Memory B cell (primary cell): Measurements from ENCODE around the gene VWCE.
"Not testable (repeated sequence)": the region's sequence is repeated elsewhere in the genome, so short reads cannot be mapped to it uniquely, and the experiment has no call there.

Experiments used
- ATAC-seq: fragments of 150-1000 bp; cut with Tn5 transposase; 2 replicates; pipeline ENCODE4 v1.10.0; 2021; ENCODE audit warnings: low read depth, mild to moderate bottlenecking, moderate library complexity
- DNase-seq, 2 donors: peaks; one replicate each; pipeline ENCODE4 v3.0.0; 2022; ENCODE audit warnings: low spot score in 2 of 2
- H3K27ac Mint-ChIP-seq: one replicate; pipeline ENCODE4 v1.8.0; 2022; ENCODE audit warnings: mild to moderate bottlenecking, moderate library complexity, mixed read lengths
- H3K27me3 Mint-ChIP-seq: one replicate; pipeline ENCODE4 v1.8.0; 2022; ENCODE audit warnings: mixed read lengths
- H3K36me3 Mint-ChIP-seq: one replicate; pipeline ENCODE4 v1.8.0; 2022; ENCODE audit warnings: mild to moderate bottlenecking, mixed read lengths
- H3K4me1 Mint-ChIP-seq: one replicate; pipeline ENCODE4 v1.8.0; 2022; ENCODE audit warnings: mixed read lengths
- H3K4me3 Mint-ChIP-seq: one replicate; pipeline ENCODE4 v1.8.0; 2022; ENCODE audit warnings: mild to moderate bottlenecking, moderate library complexity, mixed read lengths
- H3K9me3 Mint-ChIP-seq: one replicate; pipeline ENCODE4 v1.8.0; 2022; ENCODE audit warnings: mixed read lengths

VWCE gene

DNA sequence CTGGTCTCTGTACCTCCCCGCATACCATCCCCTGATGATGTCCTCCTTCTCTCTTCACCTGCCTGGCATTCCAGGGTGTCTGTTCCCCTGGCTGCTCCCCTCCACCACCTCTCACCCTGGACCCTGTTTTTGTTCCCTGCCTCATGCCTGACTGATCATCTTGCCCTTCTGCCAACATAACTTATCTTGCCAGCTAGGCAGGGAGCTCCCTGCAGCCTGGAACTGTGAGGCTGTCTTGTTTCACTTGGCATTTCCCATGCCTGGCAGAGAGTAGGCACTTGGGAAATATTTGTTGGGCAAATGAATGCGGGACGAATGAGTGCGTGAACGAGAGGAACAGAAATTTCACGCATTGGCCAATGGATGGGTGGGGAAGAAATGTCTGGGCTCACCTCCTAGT lies 84.5 kb downstream of the VWCE start:
- H3K27ac Mint-ChIP-seq, H3K4me3 Mint-ChIP-seq, H3K36me3 Mint-ChIP-seq, ATAC-seq, DNase-seq, H3K9me3 Mint-ChIP-seq, H3K4me1 Mint-ChIP-seq, H3K27me3 Mint-ChIP-seq: not testable (repeated sequence)
